HEK293 (cell line): ENCODE data around the gene LMF1.

ENCODE experiments used
- CTCF ChIA-PET: fragments of 350-600 bp; formaldehyde crosslinking; extraction: SDS; loops from one replicate; lab custom pipeline; 2021; ENCODE audit warnings: antibody characterized with exemption; lab: Yijun Ruan, JAX
- POLR2A ChIA-PET: fragments of 300-600 bp; formaldehyde crosslinking; extraction: SDS; loops from one replicate; lab custom pipeline; 2020; ENCODE audit warnings: antibody characterized with exemption, inconsistent platforms; lab: Yijun Ruan, JAX
- H3K27ac ChIP-seq: fragments of 200-500 bp; sonication (Bioruptor generic); 2 replicates; pipeline ENCODE4 v1.5.1; 2014; ENCODE audit warnings: low read depth, low read length, control low read depth, inconsistent platforms; ENCODE audit errors: extremely low read depth
- H3K36me3 ChIP-seq, 2 experiments: fragments of 200-500 bp in 1 of 2; sonication (Bioruptor generic) in 1 of 2; 1 replicate in 1 of 2; 2 replicates in 1 of 2; pipeline ENCODE4 v1.5.1; 2014 to 2017; ENCODE audit warnings: inconsistent platforms in 2 of 2, low read length in 2 of 2; ENCODE audit not compliant: control insufficient read depth in 2 of 2, insufficient read depth in 1 of 2
- H3K4me1 ChIP-seq: fragments of 200-500 bp; sonication (Bioruptor generic); 2 replicates; pipeline ENCODE4 v1.5.1; 2014; ENCODE audit warnings: mild to moderate bottlenecking, low read length, inconsistent platforms; ENCODE audit not compliant: control insufficient read depth, insufficient read depth
- H3K4me3 ChIP-seq: 2 replicates; pipeline ENCODE4 v1.5.1; 2011; ENCODE audit warnings: low read depth, mild to moderate bottlenecking, control low read depth, low read length, moderate library complexity
- H3K9me3 ChIP-seq: fragments of 200-500 bp; sonication (Bioruptor generic); 2 replicates; pipeline ENCODE4 v1.5.1; 2014; ENCODE audit warnings: low read depth, low read length, inconsistent platforms; ENCODE audit not compliant: control insufficient read depth, insufficient read depth
- HOXD13 ChIP-seq: sonication (generic); formaldehyde crosslinking; IDR thresholded peaks from 2 replicates; pipeline ENCODE4 v1.8.0; 2022; ENCODE audit warnings: missing genetic modification reagents, borderline replicate concordance
- INSM2 ChIP-seq: fragments of 450-650 bp; formaldehyde crosslinking; IDR thresholded peaks from 2 replicates; pipeline ENCODE4 v1.5.1; 2016; ENCODE audit warnings: missing biosample characterization, missing genetic modification characterization
- KLF1 ChIP-seq: fragments of 450-650 bp; formaldehyde crosslinking; IDR thresholded peaks from 2 replicates; pipeline ENCODE4 v1.5.1; 2016; ENCODE audit warnings: missing biosample characterization, missing genetic modification characterization
- KLF10 ChIP-seq: fragments of 450-650 bp; IDR thresholded peaks from 2 replicates; pipeline ENCODE4 v1.5.1; 2018; ENCODE audit warnings: missing biosample characterization, mild to moderate bottlenecking, missing genetic modification characterization
- KLF8 ChIP-seq: fragments of 450-650 bp; formaldehyde crosslinking; IDR thresholded peaks from 2 replicates; pipeline ENCODE4 v1.5.1; 2016; ENCODE audit warnings: missing biosample characterization, missing genetic modification characterization
- OSR2 ChIP-seq: fragments of 450-650 bp; formaldehyde crosslinking; IDR thresholded peaks from 2 replicates; pipeline ENCODE4 v1.5.1; 2016; ENCODE audit warnings: missing biosample characterization, missing genetic modification characterization
- TSHZ1 ChIP-seq: fragments of 450-650 bp; formaldehyde crosslinking; IDR thresholded peaks from 2 replicates; pipeline ENCODE4 v1.5.1; 2016; ENCODE audit warnings: missing biosample characterization, missing genetic modification characterization, borderline replicate concordance
- ZBTB20 ChIP-seq: fragments of 450-650 bp; formaldehyde crosslinking; IDR thresholded peaks from 2 replicates; pipeline ENCODE4 v1.5.1; 2016; ENCODE audit warnings: missing biosample characterization, missing genetic modification characterization
- ZBTB48 ChIP-seq: fragments of 450-650 bp; formaldehyde crosslinking; IDR thresholded peaks from 2 replicates; pipeline ENCODE4 v1.5.1; 2016; ENCODE audit warnings: missing biosample characterization, missing genetic modification characterization
- ZFP37 ChIP-seq: fragments of 450-650 bp; formaldehyde crosslinking; IDR thresholded peaks from 2 replicates; pipeline ENCODE4 v1.5.1; 2016; ENCODE audit warnings: missing biosample characterization, missing genetic modification characterization
- ZIC2 ChIP-seq: fragments of 450-650 bp; formaldehyde crosslinking; IDR thresholded peaks from 2 replicates; pipeline ENCODE4 v1.5.1; 2016; ENCODE audit warnings: missing biosample characterization, missing genetic modification characterization
- ZNF266 ChIP-seq: fragments of 450-650 bp; formaldehyde crosslinking; IDR thresholded peaks from 2 replicates; pipeline ENCODE4 v1.5.1; 2016; ENCODE audit warnings: missing biosample characterization, missing genetic modification characterization, low read depth
- ZNF394 ChIP-seq: fragments of 450-650 bp; formaldehyde crosslinking; IDR thresholded peaks from 2 replicates; pipeline ENCODE4 v1.5.1; 2016; ENCODE audit warnings: missing biosample characterization, missing genetic modification characterization, mild to moderate bottlenecking, moderate library complexity, borderline replicate concordance
- ZNF416 ChIP-seq: fragments of 450-650 bp; formaldehyde crosslinking; IDR thresholded peaks from 2 replicates; pipeline ENCODE4 v1.5.1; 2016; ENCODE audit warnings: missing biosample characterization, missing genetic modification characterization
- ZNF501 ChIP-seq: fragments of 450-650 bp; formaldehyde crosslinking; IDR thresholded peaks from 2 replicates; pipeline ENCODE4 v1.5.1; 2016; ENCODE audit warnings: missing biosample characterization, missing genetic modification characterization
- ZNF510 ChIP-seq: fragments of 450-650 bp; formaldehyde crosslinking; IDR thresholded peaks from 2 replicates; pipeline ENCODE4 v1.5.1; 2018; ENCODE audit warnings: mild to moderate bottlenecking, missing genetic modification characterization, missing biosample characterization; ENCODE audit not compliant: insufficient replicate concordance
- ZNF529 ChIP-seq: fragments of 450-650 bp; formaldehyde crosslinking; IDR thresholded peaks from 2 replicates; pipeline ENCODE4 v1.5.1; 2017; ENCODE audit warnings: missing genetic modification characterization, missing biosample characterization; ENCODE audit not compliant: insufficient replicate concordance
- ZNF560 ChIP-seq: fragments of 450-650 bp; formaldehyde crosslinking; IDR thresholded peaks from 2 replicates; pipeline ENCODE4 v1.5.1; 2017; ENCODE audit warnings: missing biosample characterization, missing genetic modification characterization, borderline replicate concordance
- ZNF777 ChIP-seq: fragments of 450-650 bp; formaldehyde crosslinking; IDR thresholded peaks from 2 replicates; pipeline ENCODE4 v1.5.1; 2017; ENCODE audit warnings: missing biosample characterization, missing genetic modification characterization, borderline replicate concordance
- ZNF785 ChIP-seq: fragments of 450-650 bp; formaldehyde crosslinking; IDR thresholded peaks from 2 replicates; pipeline ENCODE4 v1.5.1; 2016; ENCODE audit warnings: missing biosample characterization, missing genetic modification characterization
- ZSCAN16 ChIP-seq: fragments of 450-650 bp; formaldehyde crosslinking; IDR thresholded peaks from 2 replicates; pipeline ENCODE4 v1.5.1; 2016; ENCODE audit warnings: missing biosample characterization, missing genetic modification characterization
- ZSCAN4 ChIP-seq: fragments of 450-650 bp; formaldehyde crosslinking; IDR thresholded peaks from 2 replicates; pipeline ENCODE4 v1.5.1; 2017; ENCODE audit warnings: missing biosample characterization, missing genetic modification characterization
- ZXDB ChIP-seq: fragments of 450-650 bp; formaldehyde crosslinking; IDR thresholded peaks from 2 replicates; pipeline ENCODE4 v1.5.1; 2016; ENCODE audit warnings: missing biosample characterization, missing genetic modification characterization

Gene LMF1

GRCh38 chr16:890217-890616 lies 80.6 kb downstream of the LMF1 start:
- Histone ChIP-seq H3K4me3 (no peak overlapping the region), H3K9me3 (no peaks in the 10 kb centered on the region), H3K27ac (no peak overlapping the region), H3K4me1 (no peaks in the 10 kb centered on the region), H3K36me3 (no peaks in the 10 kb centered on the region)
- no peak for TF ChIP-seq ZNF416
- TF ChIP-seq KLF1: no peak
- no peak for TF ChIP-seq ZFP37 (tag by site-specific recombination)
- TF ChIP-seq TSHZ1 (tag by site-specific recombination): no peak
- TF ChIP-seq ZIC2 (tag by site-specific recombination): peak; percentile 48; the same call in 1 of the 2 replicates
- no peak for TF ChIP-seq ZSCAN16 (tag by site-specific recombination)
- no peak for TF ChIP-seq ZNF560 (tag by site-specific recombination)
- no peak for TF ChIP-seq ZNF529 (tag by site-specific recombination)
- TF ChIP-seq ZNF777: no peak
- CTCF ChIA-PET: no interaction called here
- POLR2A ChIA-PET: interaction anchor here (0.6 kb wide), 1 partner anchor 733 kb away, joined by 3 read pairs; no protein-coding TSS in a partner anchor

- H3K9me3 ChIP-seq: no peaks in the 10 kb centered on the region
- CTCF ChIA-PET: no interaction called here
- POLR2A ChIA-PET: no interaction called here
- no peaks in the 10 kb centered on the region for H3K4me1 ChIP-seq
- H3K36me3 ChIP-seq: no peaks in the 10 kb centered on the region
- TF ChIP-seq KLF8 (tag by site-specific recombination) (no peak), ZNF394 (tag by site-specific recombination) (no peak), HOXD13 (no peak), ZNF416 (no peak), ZNF785 (tag by site-specific recombination) (no peak), ZNF510 (tag by site-specific recombination) (no peak), ZXDB (tag by site-specific recombination) (no peak)
- H3K4me3 ChIP-seq: no peak overlapping the region
- no peak overlapping the region for H3K27ac ChIP-seq
Measured at GRCh38 chr16:889586-889985, 81.2 kb downstream of the LMF1 start.

- no peak overlapping the region for H3K4me3 ChIP-seq
- POLR2A ChIA-PET: no interaction called here
- H3K27ac ChIP-seq: no peak overlapping the region
- CTCF ChIA-PET: no interaction called here
- no peaks in the 10 kb centered on the region for H3K4me1 ChIP-seq
- no peaks in the 10 kb centered on the region for H3K9me3 ChIP-seq
- H3K36me3 ChIP-seq: no peaks in the 10 kb centered on the region
- TF ChIP-seq INSM2 (tag by site-specific recombination) (no peak), ZBTB20 (tag by site-specific recombination) (no peak), ZSCAN4 (tag by site-specific recombination) (no peak), KLF10 (tag by site-specific recombination) (no peak), OSR2 (tag by site-specific recombination) (no peak), ZBTB48 (tag by site-specific recombination) (no peak), ZNF266 (no peak), ZNF501 (tag by site-specific recombination) (no peak)
Measured at GRCh38 chr16:888901-889570, 81.7 kb downstream of the LMF1 start.
